ENCODE data around the gene OR2A14. TPM values are rescaled to one million over a fixed set of nuclear protein-coding genes. Genes with fewer than 3 reads are reported as not detected.

The OR2A14 gene
- total RNA-seq, 1 donor from 2014 or later = not detected

- no peak overlapping the region for H3K4me3 ChIP-seq (ENCODE audit: low read depth, low read length)
- no peaks in the 10 kb centered on the region for H3K36me3 ChIP-seq (ENCODE audit: control insufficient read depth, insufficient read depth, low read length)
- TF ChIP-seq CTCF (IDR thresholded peaks at IDR 0.05; ENCODE audit: insufficient read depth, low read length, poor library complexity, severe bottlenecking) = no peak
- no peak for DNase-seq (ENCODE audit: low read depth)
- H3K27me3 ChIP-seq (ENCODE audit: control insufficient read depth, insufficient read depth, low read length) = no peaks in the 10 kb centered on the region
Observed at GRCh38 chr7:144098776-144099175, 24.2 kb upstream of the OR2A14 start.

GRCh38 chr7:144100607-144101006 is 22.4 kb upstream of the OR2A14 start:
- H3K36me3 ChIP-seq (ENCODE audit: control insufficient read depth, insufficient read depth, low read length) = no peaks in the 10 kb centered on the region

GRCh38 chr7:144102041-144102440 is 20.9 kb upstream of the OR2A14 start:
- DNase-seq (ENCODE audit: low read depth) = no peak
- no peaks in the 10 kb centered on the region for H3K27me3 ChIP-seq (ENCODE audit: control insufficient read depth, insufficient read depth, low read length)
- no peak overlapping the region for H3K4me3 ChIP-seq (ENCODE audit: low read depth, low read length)
- H3K36me3 ChIP-seq (ENCODE audit: control insufficient read depth, insufficient read depth, low read length) = no peaks in the 10 kb centered on the region
- TF ChIP-seq CTCF (IDR thresholded peaks at IDR 0.05; ENCODE audit: insufficient read depth, low read length, poor library complexity, severe bottlenecking) = no peak

More at GRCh38 chr7:144100607-144101006, 22.4 kb upstream of the OR2A14 start:
- Histone ChIP-seq H3K4me3 (ENCODE audit: low read depth, low read length) (no peak overlapping the region), H3K27me3 (ENCODE audit: control insufficient read depth, insufficient read depth, low read length) (no peaks in the 10 kb centered on the region)
- TF ChIP-seq CTCF (IDR thresholded peaks at IDR 0.05; ENCODE audit: insufficient read depth, low read length, poor library complexity, severe bottlenecking) = no peak
- DNase-seq (ENCODE audit: low read depth) = no peak

- no peaks in the 10 kb centered on the region for H3K27me3 ChIP-seq (ENCODE audit: control insufficient read depth, insufficient read depth, low read length)
- no peak overlapping the region for H3K4me3 ChIP-seq (ENCODE audit: low read depth, low read length)
- no peak for DNase-seq (ENCODE audit: low read depth)
- no peak for TF ChIP-seq CTCF (IDR thresholded peaks at IDR 0.05; ENCODE audit: insufficient read depth, low read length, poor library complexity, severe bottlenecking)
- H3K36me3 ChIP-seq (ENCODE audit: control insufficient read depth, insufficient read depth, low read length) = no peaks in the 10 kb centered on the region
Observed at GRCh38 chr7:144105211-144105610, 17.8 kb upstream of the OR2A14 start.

- DNase-seq (ENCODE audit: low read depth) = no peak
- no peaks in the 10 kb centered on the region for H3K27me3 ChIP-seq (ENCODE audit: control insufficient read depth, insufficient read depth, low read length)
Observed at GRCh38 chr7:144109283-144109682, 13.7 kb upstream of the OR2A14 start, which contains the start of gene OR2A2. TSS of gene OR2A2 (plus strand) at chr7:144109583. CDS start at chr7:144109583, 0 bp downstream.

More at GRCh38 chr7:144109283-144109682, 13.7 kb upstream of the OR2A14 start, which contains the start of gene OR2A2:
- Histone ChIP-seq H3K4me3 (ENCODE audit: low read depth, low read length) (no peak within 1 kb of the TSS), H3K36me3 (ENCODE audit: control insufficient read depth, insufficient read depth, low read length) (no peaks in the 10 kb centered on the region)
- no peak for TF ChIP-seq CTCF (IDR thresholded peaks at IDR 0.05; ENCODE audit: insufficient read depth, low read length, poor library complexity, severe bottlenecking)
